ENCODE data around the gene GJA1.
"Not testable (repeated sequence)": the region's sequence is repeated elsewhere in the genome, so short reads cannot be mapped to it uniquely, and the experiment has no call there.

GRCh38 chr6:121446705-121447104, 11.3 kb downstream of the GJA1 start:
- not testable (repeated sequence) for TF ChIP-seq CTCF (IDR thresholded peaks at IDR 0.05; ENCODE audit: borderline replicate concordance, extremely low read depth, low read length, poor library complexity, severe bottlenecking); EZH2 (IDR thresholded peaks at IDR 0.05; ENCODE audit: borderline replicate concordance, low read depth, low read length, severe bottlenecking)

All from DND-41 (cell line).